Activated CD8-positive, alpha-beta memory T cell treated with anti-CD3 and anti-CD28 coated beads for 24 hours (primary cell): ENCODE data around the gene LCE6A.

ENCODE experiments used
- DNase-seq: peaks from one replicate; pipeline ENCODE4 v3.0.0-alpha.2; 2020

Gene LCE6A

GRCh38 chr1:152842556-152842955 is at the start of gene LCE6A:
Gene LCE6A, plus strand, starts transcription at chr1:152842856. Its CDS starts 665 bp downstream, at chr1:152843521.
- no peak for DNase-seq

GRCh38 chr1:152795686-152796085 is 47.0 kb upstream of the LCE6A start:
- DNase-seq = no peak

- DNase-seq = no peak
These were observed 46.2 kb upstream of the LCE6A start, which contains the start of gene LCE1D for GRCh38 chr1:152796421-152796820. Gene LCE1D, plus strand, starts transcription at chr1:152796721. Its CDS starts 1,074 bp downstream, at chr1:152797795.

GRCh38 chr1:152801333-152801732 is 41.3 kb upstream of the LCE6A start:
- DNase-seq = no peak

- DNase-seq = no peak
These were observed 36.1 kb upstream of the LCE6A start, which contains the start of gene LCE1C for GRCh38 chr1:152806576-152806975. Gene LCE1C, minus strand, starts transcription at chr1:152806651. Its CDS starts 1,173 bp downstream, at chr1:152805478.

GRCh38 chr1:152811050-152811449 is 31.6 kb upstream of the LCE6A start:
- DNase-seq = no peak

GRCh38 chr1:152811671-152812070 is 31.0 kb upstream of the LCE6A start, which contains the start of gene LCE1B:
Gene LCE1B, plus strand, starts transcription at chr1:152811971. Its CDS starts 476 bp downstream, at chr1:152812447.
- DNase-seq = no peak

- DNase-seq = no peak
These were observed 25.3 kb upstream of the LCE6A start for GRCh38 chr1:152817309-152817708.

GRCh38 chr1:152823294-152823693 is 19.4 kb upstream of the LCE6A start:
- DNase-seq = no peak

GRCh38 chr1:152824964-152825363 is 17.7 kb upstream of the LCE6A start:
- DNase-seq = no peak

- DNase-seq = no peak
These were observed 15.5 kb upstream of the LCE6A start, which contains the start of gene LCE1A for GRCh38 chr1:152827173-152827572. Gene LCE1A, plus strand, starts transcription at chr1:152827473. Its CDS starts 0 bp downstream, at chr1:152827473.

- no peak for DNase-seq
These were observed 5.8 kb upstream of the LCE6A start for GRCh38 chr1:152836870-152837269.

GRCh38 chr1:152855661-152856060 is 13.0 kb downstream of the LCE6A start:
- DNase-seq = no peak

GRCh38 chr1:152858062-152858461 is 15.4 kb downstream of the LCE6A start:
- DNase-seq = no peak

GRCh38 chr1:152859696-152860095 is 17.0 kb downstream of the LCE6A start, which contains the start of gene LCE7A:
Gene LCE7A, plus strand, starts transcription at chr1:152859996. Its CDS starts 702 bp downstream, at chr1:152860698.
- DNase-seq = no peak

- no peak for DNase-seq
These were observed 17.5 kb downstream of the LCE6A start for GRCh38 chr1:152860129-152860528.

GRCh38 chr1:152861374-152861773 is 18.7 kb downstream of the LCE6A start:
- DNase-seq = no peak

GRCh38 chr1:152864443-152864842 is 21.8 kb downstream of the LCE6A start:
- no peak for DNase-seq

GRCh38 chr1:152866321-152866720 is 23.7 kb downstream of the LCE6A start:
- DNase-seq = no peak

GRCh38 chr1:152869808-152870419 is 27.3 kb downstream of the LCE6A start:
- DNase-seq = peak; percentile 76

GRCh38 chr1:152870831-152871730 is 28.4 kb downstream of the LCE6A start:
- DNase-seq = no peak

- DNase-seq = no peak
These were observed 29.1 kb downstream of the LCE6A start for GRCh38 chr1:152871731-152872126.

- DNase-seq = no peak
These were observed 30.8 kb downstream of the LCE6A start for GRCh38 chr1:152873495-152873894.

GRCh38 chr1:152876827-152877226 is 34.2 kb downstream of the LCE6A start:
- no peak for DNase-seq
